GM06990 (cell line): ENCODE measurements around the gene CFAP46.

Source experiments
- DNase-seq: peaks from one replicate; pipeline ENCODE4 v3.0.0-alpha.2; 2011; ENCODE audit not compliant: insufficient read length; ENCODE audit errors: extremely low read depth
- H3K27me3 ChIP-seq: replicated peaks from 2 replicates; pipeline ENCODE4 v1.6.0; 2011; ENCODE audit warnings: low read length; ENCODE audit not compliant: control insufficient read depth, insufficient read depth
- H3K36me3 ChIP-seq: 2 replicates; pipeline ENCODE4 v1.5.1; 2011; ENCODE audit warnings: low read length; ENCODE audit not compliant: control insufficient read depth, insufficient read depth
- H3K4me3 ChIP-seq: replicated peaks from 2 replicates; pipeline ENCODE4 v1.5.1; 2011; ENCODE audit warnings: low read depth, mild to moderate bottlenecking, control low read depth, low read length
- TF ChIP-seq, protein P1 (sequence below): IDR thresholded peaks from 2 replicates; pipeline ENCODE4 v1.5.1; 2011; ENCODE audit warnings: low read length, control low read depth, mild to moderate bottlenecking, inconsistent platforms; ENCODE audit not compliant: insufficient read depth, poor library complexity, severe bottlenecking

Gene CFAP46

DNA sequence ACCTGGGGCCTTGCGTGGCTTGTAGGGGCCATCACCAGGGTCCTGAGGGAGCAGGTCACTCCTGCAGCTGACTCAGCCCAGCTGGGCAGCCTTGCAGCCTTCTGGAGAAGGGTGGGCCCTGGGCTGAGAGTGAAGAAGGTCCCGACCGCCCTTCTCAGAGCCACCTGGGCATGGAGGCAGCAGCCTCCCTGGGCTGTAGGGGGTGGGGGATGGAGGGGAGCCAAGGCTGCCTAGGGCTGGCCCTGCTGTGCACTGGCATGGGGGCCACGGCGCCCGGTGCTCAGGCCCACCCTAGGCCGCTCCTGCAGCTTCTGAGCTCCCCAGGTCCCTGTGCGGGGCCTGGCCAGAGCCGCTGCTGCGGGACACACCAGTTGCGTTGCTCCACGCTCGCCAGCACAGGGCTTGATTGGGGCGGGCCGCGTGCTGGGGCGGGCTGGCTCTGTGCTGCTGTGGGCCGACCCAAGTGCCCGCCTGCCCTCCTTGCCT is 92.8 kb downstream of the CFAP46 start:
- Histone ChIP-seq H3K27me3 (no peaks in the 10 kb centered on the region; the same call in 1 of the 2 replicates), H3K36me3 (no peaks in the 10 kb centered on the region), H3K4me3 (no peak overlapping the region)
- DNase-seq: no peak
- TF ChIP-seq, protein P1, sequence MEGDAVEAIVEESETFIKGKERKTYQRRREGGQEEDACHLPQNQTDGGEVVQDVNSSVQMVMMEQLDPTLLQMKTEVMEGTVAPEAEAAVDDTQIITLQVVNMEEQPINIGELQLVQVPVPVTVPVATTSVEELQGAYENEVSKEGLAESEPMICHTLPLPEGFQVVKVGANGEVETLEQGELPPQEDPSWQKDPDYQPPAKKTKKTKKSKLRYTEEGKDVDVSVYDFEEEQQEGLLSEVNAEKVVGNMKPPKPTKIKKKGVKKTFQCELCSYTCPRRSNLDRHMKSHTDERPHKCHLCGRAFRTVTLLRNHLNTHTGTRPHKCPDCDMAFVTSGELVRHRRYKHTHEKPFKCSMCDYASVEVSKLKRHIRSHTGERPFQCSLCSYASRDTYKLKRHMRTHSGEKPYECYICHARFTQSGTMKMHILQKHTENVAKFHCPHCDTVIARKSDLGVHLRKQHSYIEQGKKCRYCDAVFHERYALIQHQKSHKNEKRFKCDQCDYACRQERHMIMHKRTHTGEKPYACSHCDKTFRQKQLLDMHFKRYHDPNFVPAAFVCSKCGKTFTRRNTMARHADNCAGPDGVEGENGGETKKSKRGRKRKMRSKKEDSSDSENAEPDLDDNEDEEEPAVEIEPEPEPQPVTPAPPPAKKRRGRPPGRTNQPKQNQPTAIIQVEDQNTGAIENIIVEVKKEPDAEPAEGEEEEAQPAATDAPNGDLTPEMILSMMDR: no peak

DNA sequence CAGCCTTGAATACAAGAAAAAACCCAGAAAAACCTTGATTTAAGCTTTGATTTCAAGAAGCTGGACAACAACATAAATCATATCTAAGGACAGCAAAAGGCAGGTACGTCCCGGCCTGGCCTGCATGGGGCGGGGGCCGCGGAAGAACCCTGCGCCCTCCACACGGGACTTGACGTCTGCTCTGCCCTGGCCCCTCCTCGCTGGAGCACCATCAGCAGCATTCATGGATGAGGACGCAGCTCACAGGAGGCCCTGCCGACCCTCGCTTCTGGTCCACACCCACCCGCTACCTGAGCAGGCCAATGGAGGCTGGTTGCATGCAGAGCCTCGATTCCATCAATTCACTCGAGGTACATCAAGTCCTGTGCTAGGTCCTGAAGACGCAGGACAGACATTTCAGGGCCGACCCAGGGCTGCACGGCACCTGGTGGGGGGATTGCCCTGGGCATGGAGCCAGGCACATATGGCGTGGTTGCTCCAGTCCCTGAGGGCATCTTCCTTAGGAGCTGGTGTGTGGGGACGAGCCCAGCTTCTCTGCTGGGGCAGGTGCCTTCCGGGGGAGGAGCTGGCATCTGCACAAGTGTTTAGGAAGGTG is 93.3 kb downstream of the CFAP46 start:
- no peak for DNase-seq
- TF ChIP-seq, protein P1: no peak
- Histone ChIP-seq H3K4me3 (no peak overlapping the region), H3K36me3 (no peaks in the 10 kb centered on the region), H3K27me3 (no peaks in the 10 kb centered on the region; the same call in 1 of the 2 replicates)

DNA sequence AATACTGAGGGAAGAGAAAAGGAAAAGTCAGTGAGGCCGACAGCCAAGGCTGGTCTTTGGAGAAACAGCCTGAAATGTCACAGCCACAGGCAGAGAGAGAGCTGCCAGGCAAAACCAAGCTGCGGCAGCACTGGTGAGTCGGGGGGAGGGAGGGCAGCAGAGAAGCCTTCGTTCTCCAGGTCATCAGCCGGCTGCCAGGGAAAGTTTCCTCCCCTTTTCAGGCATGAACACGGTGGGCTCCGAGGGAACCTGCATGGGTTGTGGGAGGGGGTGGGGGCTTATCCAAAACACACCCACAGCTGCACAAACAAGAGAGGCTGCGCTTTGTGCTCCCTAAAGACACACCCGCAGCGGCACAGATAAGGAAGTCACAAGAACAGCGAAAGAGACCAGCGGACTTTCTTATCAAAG is 94.1 kb downstream of the CFAP46 start:
- Histone ChIP-seq H3K27me3 (no peaks in the 10 kb centered on the region; the same call in 1 of the 2 replicates), H3K36me3 (no peaks in the 10 kb centered on the region), H3K4me3 (no peak overlapping the region)
- TF ChIP-seq, protein P1: no peak
- DNase-seq: no peak

DNA sequence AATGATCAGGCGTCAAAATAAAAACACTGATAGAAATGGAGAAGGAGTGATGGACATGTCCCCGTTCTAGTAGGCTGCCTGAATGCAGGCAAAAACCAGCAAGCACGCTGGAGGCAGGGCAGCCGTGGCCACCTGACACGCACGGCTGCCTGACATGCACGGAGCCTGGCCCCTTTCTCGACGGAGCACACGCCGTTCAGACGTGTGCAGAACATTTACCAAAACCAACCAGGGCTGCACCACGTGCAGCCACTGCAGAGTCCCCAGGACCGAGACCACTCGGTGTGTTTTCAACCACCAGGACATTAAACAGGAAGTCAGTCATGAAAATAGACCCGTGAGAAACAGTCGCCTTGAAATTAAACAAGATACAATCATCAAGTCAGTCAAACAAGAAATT is 94.5 kb downstream of the CFAP46 start:
- no peaks in the 10 kb centered on the region for H3K36me3 ChIP-seq
- H3K27me3 ChIP-seq: no peaks in the 10 kb centered on the region; the same call in 1 of the 2 replicates
- DNase-seq: no peak
- no peak overlapping the region for H3K4me3 ChIP-seq
- TF ChIP-seq, protein P1: no peak

DNA sequence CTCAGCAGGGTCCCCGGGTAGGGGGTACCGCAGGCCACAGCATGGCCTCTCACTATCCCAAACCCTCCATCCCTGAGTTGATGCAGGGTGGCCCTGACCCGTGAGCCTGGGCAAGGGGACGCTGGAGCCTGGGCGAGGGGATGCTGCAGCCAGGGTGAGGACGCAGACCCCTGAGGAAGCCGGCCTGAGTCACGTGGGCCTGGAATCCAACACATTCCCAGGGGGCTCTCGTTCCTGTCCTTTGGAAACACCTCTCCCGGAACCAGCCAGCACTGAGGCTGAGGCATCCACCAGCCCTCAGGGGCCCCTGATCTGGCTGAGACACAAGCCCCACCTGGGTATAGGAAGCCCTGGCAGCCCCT is 95.0 kb downstream of the CFAP46 start:
- DNase-seq: no peak
- TF ChIP-seq, protein P1: no peak
- Histone ChIP-seq H3K36me3 (no peaks in the 10 kb centered on the region), H3K27me3 (no peaks in the 10 kb centered on the region; the same call in 1 of the 2 replicates), H3K4me3 (no peak overlapping the region)
